ENCODE measurements around the gene ADCY9.
"Not testable (repeated sequence)": the region's sequence is repeated elsewhere in the genome, so short reads cannot be mapped to it uniquely, and the experiment has no call there.

The ADCY9 gene

DNA sequence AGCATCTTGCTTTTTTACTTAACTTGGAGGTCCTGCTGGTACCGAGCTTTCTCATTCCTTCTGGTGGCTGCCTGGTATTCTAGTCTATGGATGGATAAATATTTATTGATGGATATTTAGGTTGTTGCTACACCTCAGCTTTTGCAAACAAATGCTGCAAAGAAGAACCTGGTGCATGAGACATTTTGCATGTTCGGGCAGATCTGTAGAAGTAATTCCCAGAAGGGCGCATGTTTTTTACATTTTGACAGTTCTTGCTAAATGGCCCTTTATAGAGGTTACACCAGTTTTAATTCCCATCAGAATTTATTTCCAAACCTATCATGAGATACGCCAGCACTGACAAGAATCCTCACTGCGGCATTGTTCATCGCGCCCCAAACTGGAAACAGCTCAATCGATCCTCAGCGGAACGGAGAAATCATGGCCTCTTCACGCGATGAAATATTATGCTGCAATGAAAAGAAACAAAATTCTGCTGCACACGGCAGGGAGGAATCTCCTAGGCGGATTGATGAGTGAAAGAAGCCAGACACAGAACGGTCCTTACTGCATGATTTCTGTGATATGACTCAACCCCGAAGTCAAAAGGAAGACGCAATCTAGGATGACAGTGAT, 167.8 kb downstream of the ADCY9 start:
- ATAC-seq, result no peak

DNA sequence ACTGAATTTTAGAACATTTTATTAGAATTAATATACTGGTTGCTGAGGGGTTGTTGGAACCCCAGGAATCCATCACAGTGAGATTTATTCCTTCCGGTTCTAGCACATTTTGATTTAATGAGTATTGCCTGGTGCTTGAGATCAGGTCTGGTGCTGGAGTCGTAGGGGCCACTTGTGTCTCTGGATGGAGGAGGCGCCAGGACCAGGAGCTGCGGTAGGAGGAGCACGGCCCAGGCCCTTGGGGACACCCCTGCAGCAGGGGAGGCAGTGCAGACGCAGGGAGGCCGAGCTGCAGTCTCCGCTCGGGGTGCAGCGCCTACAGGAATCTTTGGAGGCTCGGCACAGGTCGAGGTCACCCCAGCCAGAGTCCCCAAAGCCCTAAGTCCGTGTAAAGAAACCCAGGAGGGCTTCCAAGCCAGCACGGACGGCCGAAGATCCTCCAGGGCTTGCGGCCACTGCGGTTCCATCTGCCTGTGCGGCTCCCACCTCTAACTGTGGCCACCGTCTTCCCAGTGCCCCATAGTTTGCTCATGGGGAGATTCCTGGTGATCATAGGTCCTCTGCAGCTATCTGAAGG, 169.6 kb downstream of the ADCY9 start:
- no peak for ATAC-seq

DNA sequence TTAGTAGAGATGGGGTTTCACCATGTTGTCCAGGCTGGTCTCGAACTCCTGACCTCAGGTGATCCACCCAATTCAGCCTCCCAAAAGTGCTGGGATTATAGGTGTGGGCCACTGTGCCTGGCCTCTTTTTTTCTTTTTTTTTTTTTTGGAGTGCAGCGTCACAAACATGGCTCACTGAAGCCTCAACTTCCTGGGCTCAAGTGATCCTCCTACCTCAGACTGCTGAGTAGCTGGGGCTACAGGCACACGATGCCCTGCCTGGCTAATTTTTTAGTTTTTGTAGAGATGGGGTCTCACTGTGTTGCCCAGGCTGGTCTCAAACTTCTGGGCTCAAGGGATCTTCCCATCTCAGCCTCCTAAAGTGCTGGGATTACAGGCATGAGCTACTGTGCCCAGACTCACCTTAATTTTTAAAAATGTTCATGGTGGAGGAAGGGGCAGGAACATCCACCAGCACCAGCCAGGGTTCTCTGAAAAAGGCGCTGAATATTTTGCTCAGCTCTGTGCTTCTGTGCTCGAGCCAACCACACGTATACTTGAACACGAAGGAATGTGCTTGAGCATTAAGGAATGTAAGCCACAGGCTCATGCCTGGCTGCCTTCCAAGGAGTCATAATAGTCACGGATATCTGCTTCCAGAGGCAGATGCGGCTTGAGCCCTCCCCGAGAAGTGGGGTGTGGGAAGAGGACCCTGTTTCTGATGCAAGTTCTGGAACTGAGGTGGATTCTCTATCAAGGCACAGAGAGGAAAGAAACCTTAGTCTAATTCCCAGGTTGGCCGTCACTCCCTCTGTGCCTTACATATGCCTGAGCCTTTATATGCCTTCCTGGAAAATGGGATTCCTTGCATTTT, 170.3 kb downstream of the ADCY9 start:
- no peak for ATAC-seq

- not testable (repeated sequence) for ATAC-seq
Measured at GRCh38 chr16:3944457-3944856, 171.8 kb downstream of the ADCY9 start.

DNA sequence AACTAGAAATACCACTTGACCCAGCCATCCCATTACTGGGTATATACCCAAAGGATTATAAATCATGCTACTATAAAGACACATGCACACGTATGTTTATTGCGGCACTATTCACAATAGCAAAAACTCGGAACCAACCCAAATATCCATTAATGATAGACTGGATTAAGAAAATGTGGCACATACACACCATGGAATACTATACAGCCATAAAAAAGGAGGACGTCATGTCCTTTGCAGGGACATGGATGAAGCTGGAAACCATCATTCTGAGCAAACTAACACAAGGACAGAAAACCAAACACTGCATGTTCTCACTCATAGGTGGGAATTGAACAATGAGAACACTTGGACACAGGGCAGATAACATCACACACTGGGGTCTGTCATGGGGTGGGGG, 174.1 kb downstream of the ADCY9 start:
- not testable (repeated sequence) for ATAC-seq

DNA sequence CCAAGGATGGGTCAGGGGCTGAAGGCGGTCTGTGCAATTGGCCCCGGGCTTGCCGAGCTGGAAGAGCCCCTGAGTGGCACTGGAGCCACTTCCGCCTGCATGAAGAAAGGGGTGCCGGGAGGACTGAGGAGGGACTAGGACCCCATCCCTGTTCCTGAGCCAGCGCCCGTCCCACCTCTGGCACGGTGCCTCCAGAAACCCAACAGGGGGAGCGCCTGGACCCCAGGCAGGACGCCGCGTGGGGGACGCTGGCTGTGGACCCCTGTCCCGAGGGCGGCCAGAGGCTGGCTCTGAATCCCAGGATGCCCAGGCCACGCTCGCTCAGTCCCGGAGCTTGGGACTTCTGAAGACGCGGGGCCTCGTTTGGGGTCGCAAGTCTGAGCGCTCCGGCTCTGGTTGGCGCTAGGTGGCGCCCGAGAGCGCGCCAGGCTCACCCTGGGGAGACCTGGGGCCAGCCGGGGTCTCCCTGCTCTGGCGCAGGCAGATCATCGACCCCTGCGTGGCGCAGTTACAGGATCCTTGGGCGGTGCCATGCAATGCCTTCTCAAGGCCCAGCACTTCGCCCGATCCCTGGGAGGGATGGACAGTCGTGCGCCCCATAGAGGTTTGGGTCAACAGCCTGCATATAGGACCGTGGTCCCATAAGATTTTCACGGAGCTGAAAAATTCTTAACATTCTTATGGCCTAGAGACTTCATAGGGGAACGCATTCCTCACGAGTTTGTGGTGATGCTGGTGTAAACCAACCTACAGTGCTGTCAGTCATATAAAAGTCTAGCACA, 177.2 kb downstream of the ADCY9 start:
- peak; percentile 79 to 81 for ATAC-seq

- no peak for ATAC-seq
Measured at GRCh38 chr16:3938471-3938842, 177.8 kb downstream of the ADCY9 start.

DNA sequence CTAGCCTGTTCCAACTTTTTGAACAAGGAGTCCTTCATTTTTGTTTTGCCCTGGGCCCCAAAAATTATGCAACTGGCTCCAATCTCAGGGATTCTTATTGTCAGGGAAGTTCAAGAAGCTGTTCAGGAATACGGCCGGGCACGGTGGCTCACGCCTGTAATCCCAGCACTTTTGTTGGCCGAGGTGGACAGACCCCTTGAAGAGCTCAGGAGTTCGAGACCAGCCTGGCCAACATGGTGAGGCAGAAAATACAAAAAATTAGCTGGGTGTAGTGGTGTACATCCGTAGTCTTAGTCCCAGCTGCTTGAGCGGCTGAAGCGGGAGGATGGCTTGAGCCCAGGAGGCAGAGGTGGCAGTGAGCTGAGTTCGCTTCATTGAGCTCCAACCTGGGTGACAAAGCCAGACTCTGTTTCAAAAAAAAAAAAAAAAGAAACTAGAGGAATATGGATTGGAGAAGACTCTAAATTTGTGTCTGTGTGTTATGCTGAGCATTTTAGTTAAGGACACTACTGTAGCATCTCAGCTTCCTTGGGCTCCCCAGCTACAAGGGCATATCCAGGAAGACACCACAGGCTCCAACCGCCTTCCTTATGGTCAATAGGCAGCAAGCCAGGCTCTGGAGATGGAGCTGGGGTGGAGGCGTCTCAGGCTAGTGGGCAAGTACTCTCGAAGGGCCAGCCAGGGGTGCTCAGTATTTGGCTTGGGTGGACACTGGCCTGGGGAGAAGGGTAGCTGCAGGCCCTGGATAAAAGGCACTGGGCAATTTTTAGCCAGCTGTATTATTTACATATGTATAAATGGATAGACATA, 179.0 kb downstream of the ADCY9 start:
- ATAC-seq, result no peak

GRCh38 chr16:3935921-3936320, 180.3 kb downstream of the ADCY9 start:
- no peak for ATAC-seq

- ATAC-seq, result no peak
Measured at GRCh38 chr16:3934491-3935181, 181.6 kb downstream of the ADCY9 start.

DNA sequence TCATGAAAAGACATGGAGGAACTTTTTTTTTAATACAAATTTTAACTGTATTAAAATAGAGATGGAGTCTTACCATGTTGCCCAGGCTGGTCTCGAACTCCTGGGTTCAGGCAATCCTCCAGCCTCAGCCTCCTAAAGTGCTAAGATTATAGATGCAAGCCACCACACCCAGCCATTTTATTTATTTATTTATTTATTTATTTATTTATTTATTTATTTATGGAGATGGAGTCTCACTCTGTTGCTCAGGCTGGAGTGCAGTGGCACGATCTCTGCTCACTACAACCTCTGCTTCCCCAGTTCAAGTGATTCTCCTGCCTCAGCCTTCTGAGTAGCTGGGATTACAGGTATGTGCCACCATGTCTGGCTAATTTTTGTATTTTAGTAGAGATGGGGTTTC, 189.1 kb downstream of the ADCY9 start:
- not testable (repeated sequence) for ATAC-seq

DNA sequence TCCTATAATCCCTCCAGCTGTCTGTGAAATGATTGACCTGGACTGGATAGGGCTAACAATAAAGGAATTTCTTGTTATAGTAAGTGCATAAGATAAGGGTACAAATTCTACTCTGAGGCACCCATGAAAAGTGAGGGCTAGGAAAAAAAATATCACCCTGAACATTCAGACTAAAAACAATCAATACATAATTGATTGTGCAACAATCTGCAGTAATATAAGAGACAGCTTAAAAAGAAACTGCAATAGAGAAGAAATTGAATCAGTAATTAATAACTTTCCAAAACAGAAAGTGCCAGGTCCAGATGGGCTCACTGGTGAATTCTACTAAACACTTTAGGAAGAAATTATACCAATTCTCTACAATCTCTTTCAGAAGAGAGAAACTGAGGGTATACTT, 191.5 kb downstream of the ADCY9 start:
- ATAC-seq, result no peak

- no peak for ATAC-seq
Measured at GRCh38 chr16:3922241-3922640, 194.0 kb downstream of the ADCY9 start.

- no peak for ATAC-seq
Measured at GRCh38 chr16:3920206-3920605, 196.0 kb downstream of the ADCY9 start.

GRCh38 chr16:3919413-3919812, 196.8 kb downstream of the ADCY9 start:
- ATAC-seq, result no peak

DNA sequence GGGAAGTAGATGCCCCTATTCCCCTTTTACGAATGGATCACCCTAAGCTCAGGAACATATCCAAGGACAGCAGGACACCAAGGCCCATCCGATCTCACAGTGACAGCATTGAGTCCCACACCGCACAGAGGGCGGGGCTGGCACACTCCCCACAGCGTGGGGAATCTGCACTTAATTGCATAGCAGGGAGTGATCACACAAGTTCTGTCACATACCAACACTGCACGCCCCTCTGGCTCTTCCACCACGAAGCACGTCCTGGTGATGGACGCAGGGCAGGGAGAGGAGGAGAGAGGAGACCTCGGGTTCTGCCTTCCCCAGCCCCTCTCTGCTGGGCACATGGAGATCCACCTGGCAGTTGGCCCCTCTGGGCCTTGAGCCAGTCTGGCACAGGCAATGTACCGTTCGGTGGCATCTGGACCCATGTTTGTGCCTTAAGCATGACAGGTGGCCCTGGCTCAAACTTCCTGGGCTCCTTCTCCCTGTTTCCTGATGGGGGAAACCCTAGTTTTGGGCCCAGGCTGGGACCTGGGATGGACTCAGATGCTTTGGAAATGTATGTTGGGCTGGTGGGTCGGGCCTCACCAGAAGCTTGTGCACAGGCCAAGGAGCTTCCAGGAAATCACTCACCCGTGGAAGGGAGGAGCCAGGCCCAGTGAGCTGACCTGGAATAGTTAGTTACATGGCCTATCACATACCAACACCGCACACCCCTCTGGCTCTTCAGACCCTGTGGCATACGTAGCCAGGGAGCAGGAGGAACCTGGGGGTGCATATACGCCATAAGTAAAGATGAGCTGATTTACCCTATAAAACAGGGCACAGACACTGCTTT, 200.6 kb downstream of the ADCY9 start:
- ATAC-seq, result no peak

- ATAC-seq, result no peak
Measured at GRCh38 chr16:3912897-3913296, 203.3 kb downstream of the ADCY9 start.

Measured in activated CD4-positive, CD25-positive, alpha-beta regulatory T cell treated with anti-CD3 and anti-CD28 coated beads, Interleukin-2, amount 50 U/mL, for 24 hours (primary cell).